Left renal cortex interstitium (tissue), 4 donors: ENCODE measurements around the gene TUB. TPM values are rescaled to one million over a fixed set of nuclear protein-coding genes. Genes with fewer than 3 reads are reported as not detected.
A peak's percentile ranks its signal among the peaks of the same experiment; 100 is the strongest.

Experiments
- DNase-seq, 4 donors: peaks; one replicate each; pipeline ENCODE4 v3.0.0-alpha.2; 2013; ENCODE audit warnings: low read depth in 4 of 4, low spot score in 2 of 4, missing footprints in 1 of 4
- polyA plus RNA-seq, 4 donors: library from polyadenylated mRNA; unstranded; fragments of 120-200 nt; gene quantifications; one replicate each; pipeline ENCODE4 v1.2.1, GENCODE V29; 2013; ENCODE audit not compliant: insufficient read length in 4 of 4

Gene TUB, protein sequence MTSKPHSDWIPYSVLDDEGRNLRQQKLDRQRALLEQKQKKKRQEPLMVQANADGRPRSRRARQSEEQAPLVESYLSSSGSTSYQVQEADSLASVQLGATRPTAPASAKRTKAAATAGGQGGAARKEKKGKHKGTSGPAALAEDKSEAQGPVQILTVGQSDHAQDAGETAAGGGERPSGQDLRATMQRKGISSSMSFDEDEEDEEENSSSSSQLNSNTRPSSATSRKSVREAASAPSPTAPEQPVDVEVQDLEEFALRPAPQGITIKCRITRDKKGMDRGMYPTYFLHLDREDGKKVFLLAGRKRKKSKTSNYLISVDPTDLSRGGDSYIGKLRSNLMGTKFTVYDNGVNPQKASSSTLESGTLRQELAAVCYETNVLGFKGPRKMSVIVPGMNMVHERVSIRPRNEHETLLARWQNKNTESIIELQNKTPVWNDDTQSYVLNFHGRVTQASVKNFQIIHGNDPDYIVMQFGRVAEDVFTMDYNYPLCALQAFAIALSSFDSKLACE
- polyA plus RNA-seq = 10 to 100 TPM; 21.5 to 28.7 (median 24.7) TPM

GRCh38 chr11:8080674-8081590 is at the start of gene TUB:
TSS of gene TUB (plus strand) at chr11:8081211. CDS start at chr11:8081511, 300 bp downstream.
- DNase-seq = no peak

- DNase-seq = no peak
These were observed 49.5 kb upstream of the TUB start for GRCh38 chr11:8031248-8032115.

GRCh38 chr11:8032122-8032521 is 48.9 kb upstream of the TUB start:
- DNase-seq = no peak

DNA sequence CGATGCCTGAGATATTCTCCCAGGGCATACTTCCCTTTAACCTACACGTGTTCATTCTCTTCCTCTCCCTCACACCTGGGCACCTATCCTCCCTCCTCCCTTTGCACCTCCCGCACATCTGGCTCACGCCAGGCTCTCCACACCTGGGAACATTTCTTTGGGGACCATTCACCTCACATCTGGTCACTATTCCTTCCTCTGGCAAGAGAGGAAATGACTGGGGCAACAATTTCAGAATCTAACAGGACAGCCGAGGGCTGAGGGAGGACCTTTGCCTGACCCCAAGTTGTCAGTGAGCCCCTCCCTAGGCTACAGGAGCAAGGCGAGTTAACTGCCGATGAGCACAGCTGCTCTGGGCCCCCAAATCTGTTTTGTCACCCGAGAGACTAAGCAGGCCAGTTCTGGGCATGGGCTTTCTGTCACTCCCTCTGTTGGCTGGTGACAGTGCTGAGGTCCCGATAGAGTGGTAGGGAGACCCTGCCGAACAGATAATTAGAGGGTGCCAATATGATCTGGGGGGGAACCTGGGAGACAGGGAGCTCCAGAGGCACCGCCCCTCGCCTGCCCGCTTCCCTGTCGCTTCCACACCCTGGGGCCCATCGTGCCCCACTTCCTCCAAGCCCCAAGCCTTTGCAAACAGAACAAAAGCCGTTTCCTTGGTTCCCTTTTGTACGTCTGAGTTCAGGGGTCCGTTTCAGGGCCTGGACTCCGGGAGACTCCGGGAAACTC is 48.3 kb upstream of the TUB start:
- DNase-seq = no peak

DNA sequence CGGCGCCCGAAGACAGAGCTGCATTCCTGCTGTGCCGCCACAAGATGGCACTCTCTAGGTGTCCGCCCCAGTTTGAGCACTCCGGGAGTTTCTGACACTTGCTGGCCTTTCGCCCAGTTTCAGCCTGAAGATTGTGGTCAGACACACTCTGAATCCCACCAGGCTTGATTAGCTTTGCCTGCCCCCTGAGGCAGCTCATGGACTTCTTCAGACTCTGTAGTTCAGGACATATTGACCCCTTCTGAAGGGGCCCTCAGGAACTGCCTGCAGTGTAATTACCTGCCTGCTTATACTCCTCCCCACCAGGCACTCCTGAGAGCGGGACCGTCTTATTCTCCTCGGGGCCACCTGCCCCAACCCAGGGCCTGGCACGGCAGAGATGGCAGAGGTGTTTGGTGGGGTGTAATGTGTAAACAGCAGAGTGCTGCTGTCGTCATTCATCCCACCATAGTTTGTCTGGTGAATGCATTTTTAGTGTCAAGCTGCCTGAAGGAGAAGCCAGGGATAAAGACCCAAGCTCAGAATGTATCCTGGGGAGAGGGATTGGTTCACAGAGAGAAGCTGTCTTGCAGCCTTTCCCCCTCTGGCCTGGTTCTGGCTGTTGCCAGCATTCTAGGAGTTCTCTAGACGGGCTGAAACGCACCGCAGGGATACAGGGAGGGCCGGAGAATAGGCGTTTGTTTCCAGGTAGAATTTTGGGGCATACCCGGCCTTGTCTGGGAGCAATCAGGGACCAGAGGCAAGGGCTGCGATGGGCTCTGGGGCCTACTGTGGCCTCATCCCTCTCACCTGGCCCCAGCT is 47.5 kb upstream of the TUB start:
- DNase-seq = peak in 3 of 4 donors; percentile 68 to 85 (median 69)

DNA sequence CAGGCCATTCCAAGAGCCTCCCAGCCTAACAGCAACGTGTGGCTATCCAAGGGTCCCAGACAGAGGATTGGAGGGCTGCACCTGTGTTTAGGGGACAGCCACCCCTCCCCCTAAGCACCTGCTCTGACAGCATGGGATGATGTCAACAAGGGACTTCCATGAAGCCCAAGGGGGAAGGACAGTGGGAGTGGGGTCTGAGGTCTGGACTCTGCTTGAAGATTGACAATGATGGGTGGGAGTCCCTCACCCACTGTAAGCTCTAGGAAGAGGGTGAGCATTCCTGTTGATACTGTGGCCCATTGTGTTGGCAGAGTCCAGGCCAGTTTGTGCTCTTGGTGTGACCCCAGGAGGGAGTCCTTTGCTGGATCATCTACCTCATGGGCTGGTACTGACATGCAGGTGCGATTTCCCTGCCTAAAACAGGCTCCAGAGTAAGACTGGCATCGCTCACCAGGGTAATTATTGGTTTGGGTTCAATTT is 46.9 kb upstream of the TUB start:
- no peak for DNase-seq

DNA sequence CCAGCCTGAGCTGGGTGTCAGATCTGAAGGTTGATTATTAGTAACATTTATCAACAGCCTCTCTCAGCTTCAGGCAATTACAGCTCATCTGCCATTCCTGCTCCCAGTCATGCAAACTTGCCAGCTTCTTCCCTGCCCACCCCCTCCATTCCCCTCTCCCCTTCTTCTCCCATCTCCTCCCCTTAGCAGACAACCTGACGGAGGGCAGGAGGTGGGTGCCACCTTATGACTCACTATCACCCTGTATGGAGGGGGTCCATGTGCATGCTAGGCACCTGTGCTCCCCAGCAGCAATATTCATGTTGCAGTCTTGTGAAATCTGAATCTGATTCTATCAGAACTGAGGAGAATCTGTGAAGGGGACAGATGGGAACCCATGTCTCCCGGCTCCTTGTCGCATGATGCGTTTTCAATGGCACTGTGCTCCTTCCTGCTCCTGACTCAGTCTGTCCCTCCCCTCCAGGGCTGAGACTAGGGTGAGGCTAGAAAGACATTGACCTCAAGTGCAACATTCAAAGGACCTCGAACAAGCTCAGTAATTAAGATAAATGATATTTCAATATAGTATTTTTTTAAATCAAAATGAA is 46.3 kb upstream of the TUB start:
- DNase-seq = no peak

GRCh38 chr11:8035200-8035855 is 45.7 kb upstream of the TUB start:
- DNase-seq = no peak

DNA sequence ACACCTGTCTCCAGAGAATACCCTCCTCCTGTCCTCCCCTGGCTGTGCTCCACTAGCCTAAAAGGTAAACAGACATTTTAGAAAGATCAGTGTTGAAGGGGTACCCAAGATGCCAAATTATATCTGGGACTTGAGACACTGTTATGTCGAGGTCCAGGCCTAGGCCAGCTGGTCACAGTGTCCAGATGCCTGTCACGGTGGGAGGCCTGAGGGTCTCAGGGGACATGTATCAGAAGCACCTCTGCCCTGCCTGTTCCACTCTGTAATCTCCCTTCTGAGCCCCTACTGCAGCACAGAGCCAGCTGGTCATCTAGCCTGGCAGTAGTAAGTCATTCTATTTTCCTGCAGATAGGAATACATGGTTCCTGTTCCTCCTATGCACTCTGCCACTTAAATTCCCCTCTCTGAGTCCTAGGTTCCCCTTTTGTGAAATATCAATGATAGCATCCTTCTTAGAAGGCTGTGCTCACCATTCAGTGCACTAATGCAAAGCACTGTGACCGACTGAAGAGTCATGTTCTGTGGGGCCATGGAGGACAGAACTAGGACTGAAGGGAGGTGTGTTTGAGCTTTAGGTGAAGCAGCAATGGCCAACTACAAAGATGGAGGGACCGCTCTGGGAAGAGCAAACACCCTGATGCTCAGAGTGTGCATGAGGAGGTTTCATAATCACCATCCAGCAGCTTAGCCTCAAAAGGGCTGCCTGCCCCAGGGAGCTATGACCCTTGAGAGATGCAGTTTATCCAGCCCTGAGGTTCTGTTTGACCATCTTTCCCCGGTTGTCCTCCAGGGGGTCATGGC is 44.8 kb upstream of the TUB start:
- DNase-seq = no peak

- no peak for DNase-seq
These were observed 44.0 kb upstream of the TUB start for GRCh38 chr11:8036986-8037385.

DNA sequence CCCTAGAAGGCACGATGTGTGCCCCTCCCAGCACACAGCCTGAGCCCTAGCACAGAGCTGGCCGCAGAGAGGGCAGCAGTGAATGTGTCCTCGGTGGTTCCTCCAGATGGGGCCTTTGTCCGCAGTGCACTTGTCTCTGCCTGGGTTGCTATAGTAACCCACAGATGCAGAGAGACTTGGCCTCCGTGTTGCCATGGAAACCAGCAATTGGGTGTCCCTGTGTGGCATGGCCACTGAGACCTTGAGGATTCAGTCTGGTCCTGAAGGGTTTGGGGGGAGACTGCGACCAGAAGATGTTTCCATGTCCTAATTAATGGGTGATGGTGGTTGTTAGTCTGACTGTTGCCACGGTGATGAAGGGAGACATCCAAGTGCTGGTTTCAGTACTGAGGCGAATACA is 42.6 kb upstream of the TUB start:
- no peak for DNase-seq

DNA sequence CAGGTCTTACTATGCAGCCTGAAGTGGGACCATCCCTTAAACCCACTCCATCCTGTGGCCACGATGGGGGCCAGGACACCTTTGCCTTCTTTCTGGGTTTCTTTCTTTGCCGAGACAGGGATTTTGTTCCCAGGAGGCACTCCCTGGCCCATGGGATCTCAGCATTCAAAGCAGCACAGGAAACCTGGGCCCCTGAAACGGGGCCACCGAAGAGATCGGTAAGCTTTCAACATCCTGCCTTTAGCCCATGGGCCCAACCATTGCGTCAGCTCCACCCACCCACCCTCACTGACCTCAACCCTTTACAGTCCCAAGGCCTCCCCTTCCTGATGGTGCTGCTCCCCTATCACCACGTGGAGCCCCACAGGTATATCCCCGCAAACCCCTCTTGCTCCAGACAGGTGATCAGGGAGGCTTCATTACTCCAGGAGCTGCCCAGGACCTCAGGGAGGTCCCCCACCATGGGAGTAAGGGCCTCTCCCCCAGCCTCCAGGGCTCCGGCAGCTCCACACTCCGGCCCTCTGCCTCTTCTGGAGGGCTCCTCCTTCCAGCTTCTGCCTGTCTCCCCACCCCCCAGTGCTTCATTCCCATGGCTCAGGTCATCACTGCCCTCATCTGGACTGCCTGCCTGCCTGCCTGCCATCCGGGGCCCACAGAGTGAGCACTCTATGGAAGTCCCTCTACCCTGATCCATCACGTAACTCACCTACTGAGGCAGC is 42.0 kb upstream of the TUB start:
- no peak for DNase-seq

GRCh38 chr11:8039530-8040260 is 41.3 kb upstream of the TUB start:
- no peak for DNase-seq

DNA sequence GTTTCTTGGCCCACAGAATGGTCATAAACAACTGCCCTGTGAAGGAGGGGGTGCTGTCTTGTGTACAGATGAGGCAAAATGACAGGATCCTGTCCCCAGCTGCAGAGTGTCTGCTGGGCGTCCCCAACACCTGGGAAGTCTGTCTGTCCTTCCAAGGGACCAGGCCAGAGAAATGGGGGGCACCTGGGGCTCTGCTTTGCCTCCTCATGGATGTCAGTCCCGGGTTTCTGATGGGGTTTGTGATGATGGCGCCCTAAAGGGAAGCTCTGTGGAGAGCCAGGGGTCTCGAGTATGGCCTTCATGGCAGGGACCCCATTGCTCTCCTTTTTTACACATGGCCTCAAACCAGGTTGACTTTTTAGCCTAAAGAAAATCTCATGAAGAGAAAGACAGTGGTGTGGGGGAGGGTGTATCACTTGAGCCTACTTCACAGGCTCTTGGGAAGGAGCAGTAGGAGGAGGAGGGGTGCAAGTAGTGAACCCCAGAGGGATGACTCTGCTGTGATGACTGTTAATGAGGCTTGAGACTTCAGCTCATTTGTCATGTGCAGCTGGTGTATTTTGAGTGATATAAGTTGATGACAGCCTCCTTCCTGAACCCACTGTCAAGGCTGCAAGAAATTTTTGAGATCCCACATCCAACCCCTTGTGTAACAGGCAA is 40.6 kb upstream of the TUB start:
- no peak for DNase-seq

GRCh38 chr11:8040921-8041285 is 40.1 kb upstream of the TUB start:
- no peak for DNase-seq
